Endothelial cell (in vitro differentiated cells): Measurements from ENCODE around the gene TRIM17. TPM values are rescaled to one million over a fixed set of nuclear protein-coding genes. Genes with fewer than 3 reads are reported as not detected.

Source experiments
- DNase-seq: peaks from one replicate; pipeline ENCODE4 v3.0.0; 2021; ENCODE audit warnings: low spot score
- H3K27ac Mint-ChIP-seq: one replicate; pipeline ENCODE4 v1.8.0; 2021; ENCODE audit warnings: mixed read lengths, inconsistent platforms; ENCODE audit not compliant: unreplicated experiment
- H3K27me3 Mint-ChIP-seq: one replicate; pipeline ENCODE4 v1.8.0; 2021; ENCODE audit warnings: mild to moderate bottlenecking, moderate library complexity, mixed read lengths, inconsistent platforms; ENCODE audit not compliant: unreplicated experiment
- H3K36me3 Mint-ChIP-seq: one replicate; pipeline ENCODE4 v1.8.0; 2021; ENCODE audit warnings: mild to moderate bottlenecking, low read depth, mixed read lengths, inconsistent platforms; ENCODE audit not compliant: unreplicated experiment
- H3K4me1 Mint-ChIP-seq: one replicate; pipeline ENCODE4 v1.8.0; 2021; ENCODE audit warnings: mild to moderate bottlenecking, mixed read lengths, inconsistent platforms; ENCODE audit not compliant: unreplicated experiment
- H3K4me3 Mint-ChIP-seq: one replicate; pipeline ENCODE4 v1.8.0; 2021; ENCODE audit warnings: mild to moderate bottlenecking, mixed read lengths, inconsistent platforms; ENCODE audit not compliant: unreplicated experiment
- H3K9me3 Mint-ChIP-seq: one replicate; pipeline ENCODE4 v1.8.0; 2021; ENCODE audit warnings: mixed read lengths, inconsistent platforms; ENCODE audit not compliant: unreplicated experiment
- CTCF ChIP-seq: fragments of 200-600 bp; sonication (generic); IDR thresholded peaks from one replicate; pipeline ENCODE4 v1.5.0; 2021; ENCODE audit warnings: antibody characterized with exemption; ENCODE audit not compliant: unreplicated experiment
- total RNA-seq: library from RNA; stranded (reverse); fragmentation: NEBNext Ultra II Directional; extraction: Animal tissue kit (Norgen Biotek cat#: 25700); gene quantifications from one replicate; pipeline ENCODE4 v1.2.1, GENCODE V29; 2021; ENCODE audit not compliant: unreplicated experiment

Gene TRIM17
- total RNA-seq, 1 donor from 2014 or later = 2.3 TPM

GRCh38 chr1:228362141-228362883 lies 54.3 kb downstream of the TRIM17 start:
- H3K4me1 Mint-ChIP-seq = no peaks in the 10 kb centered on the region

GRCh38 chr1:228361314-228362140 lies 55.1 kb downstream of the TRIM17 start:
- TF ChIP-seq CTCF = no peak
- H3K27me3 Mint-ChIP-seq = peaks cover 7% of the 10 kb centered on the region
- H3K27ac Mint-ChIP-seq = no peak overlapping the region
- no peak for DNase-seq
- H3K4me1 Mint-ChIP-seq = no peaks in the 10 kb centered on the region
- no peaks in the 10 kb centered on the region for H3K9me3 Mint-ChIP-seq
- no peaks in the 10 kb centered on the region for H3K36me3 Mint-ChIP-seq
- H3K4me3 Mint-ChIP-seq = no peak overlapping the region

More at GRCh38 chr1:228362141-228362883, 54.3 kb downstream of the TRIM17 start:
- H3K27me3 Mint-ChIP-seq = peaks cover 7% of the 10 kb centered on the region
- no peak for TF ChIP-seq CTCF
- no peak for DNase-seq
- no peak overlapping the region for H3K4me3 Mint-ChIP-seq
- H3K9me3 Mint-ChIP-seq = no peaks in the 10 kb centered on the region
- no peak overlapping the region for H3K27ac Mint-ChIP-seq
- no peaks in the 10 kb centered on the region for H3K36me3 Mint-ChIP-seq

- no peaks in the 10 kb centered on the region for H3K36me3 Mint-ChIP-seq
- H3K27me3 Mint-ChIP-seq = peaks cover 7% of the 10 kb centered on the region
- no peak for DNase-seq
- H3K4me3 Mint-ChIP-seq = no peak overlapping the region
- H3K9me3 Mint-ChIP-seq = no peaks in the 10 kb centered on the region
- H3K27ac Mint-ChIP-seq = no peak overlapping the region
- TF ChIP-seq CTCF = no peak
- no peaks in the 10 kb centered on the region for H3K4me1 Mint-ChIP-seq
Observed at GRCh38 chr1:228360533-228361313, 55.9 kb downstream of the TRIM17 start.

- H3K27me3 Mint-ChIP-seq = peaks cover 7% of the 10 kb centered on the region
- no peak overlapping the region for H3K4me3 Mint-ChIP-seq
- H3K9me3 Mint-ChIP-seq = no peaks in the 10 kb centered on the region
- H3K4me1 Mint-ChIP-seq = no peaks in the 10 kb centered on the region
- H3K27ac Mint-ChIP-seq = no peak overlapping the region
- no peak for TF ChIP-seq CTCF
- no peak for DNase-seq
- H3K36me3 Mint-ChIP-seq = no peaks in the 10 kb centered on the region
Observed at GRCh38 chr1:228359613-228360532, 56.8 kb downstream of the TRIM17 start.
